Measurements from ENCODE around the gene ENSA. TPM values are rescaled to one million over a fixed set of nuclear protein-coding genes. Genes with fewer than 3 reads are reported as not detected.

The ENSA gene
- total RNA-seq, 1 experiment from 2014 or later = 212 TPM

DNA sequence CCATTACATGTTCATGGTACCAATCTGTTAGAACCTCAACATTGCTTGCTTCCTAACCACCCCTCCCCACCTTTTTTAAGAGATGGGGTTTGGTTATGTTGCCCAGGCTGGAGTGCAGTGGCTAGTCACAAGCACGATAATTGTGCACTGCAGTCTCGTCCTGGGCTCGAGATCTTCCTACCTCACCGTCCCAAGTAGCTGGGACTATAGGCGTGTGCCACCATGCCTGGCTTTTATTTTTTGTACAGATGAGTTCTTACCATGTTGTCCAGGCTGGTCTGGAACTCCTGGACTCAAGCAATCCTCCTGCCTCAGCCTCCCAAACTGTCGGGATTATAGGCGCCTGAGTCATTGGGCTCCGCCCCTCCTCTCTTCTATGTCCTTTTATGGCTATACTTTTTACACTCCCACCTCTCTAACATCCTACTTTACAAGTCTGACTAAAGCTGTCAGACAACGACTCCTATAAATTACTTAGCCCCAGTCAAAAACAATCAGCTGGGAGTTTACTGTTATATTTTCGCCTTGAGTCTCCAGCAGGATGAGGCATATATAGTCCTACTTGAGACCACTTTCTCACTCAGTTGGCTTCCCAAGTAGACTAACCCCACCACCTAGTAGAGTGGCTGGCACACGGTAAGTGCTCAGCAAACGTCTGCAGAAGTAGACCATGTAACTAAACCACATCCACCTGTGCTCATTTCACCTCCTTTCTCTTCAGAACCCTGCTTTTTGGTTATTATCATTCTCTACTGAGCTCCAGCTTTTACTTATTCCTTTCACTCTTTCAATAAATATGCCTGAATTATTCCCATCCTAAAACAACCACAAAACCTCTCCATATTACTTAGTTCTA lies 13.8 kb downstream of the ENSA start:
- DNase-seq = no peak
- peaks cover 14% of the 10 kb centered on the region in 2 experiments for H3K4me1 Mint-ChIP-seq
- no peak overlapping the region for H2AK5ac ChIP-seq (ENCODE audit: insufficient read length, low read length)
- no peak overlapping the region for H2BK20ac ChIP-seq (ENCODE audit: low read depth, low read length, poor library complexity, severe bottlenecking)
- no peak overlapping the region for H2BK5ac ChIP-seq (ENCODE audit: insufficient read length, low read length)
- H3K9ac ChIP-seq (ENCODE audit: extremely low read depth, insufficient read length, low read length) = no peak overlapping the region
- peaks cover 5% of the 10 kb centered on the region for H3K79me1 ChIP-seq (ENCODE audit: insufficient read depth, low read depth, low read length, poor library complexity, severe bottlenecking)
- no peak overlapping the region for H2AFZ ChIP-seq (ENCODE audit: low read length)
- no peak overlapping the region for H3K56ac ChIP-seq (ENCODE audit: insufficient read length, low read depth, low read length)
- H2BK15ac ChIP-seq (ENCODE audit: low read depth, low read length) = no peak overlapping the region
- H3K9me3 Mint-ChIP-seq = no peaks in the 10 kb centered on the region
- no peaks in the 10 kb centered on the region for H3K27me3 ChIP-seq (ENCODE audit: insufficient read depth, low read length)
- H3K14ac ChIP-seq (ENCODE audit: insufficient read depth, low read length) = no peak overlapping the region
- no CpG with 5 or more reads among the region's 12 CpGs for WGBS (ENCODE audit: extremely low coverage, insufficient read length, low lambda C conversion rate)
- no peak overlapping the region for H3K23ac ChIP-seq (ENCODE audit: insufficient read length, low read depth, low read length)
- H3K4me1 ChIP-seq (ENCODE audit: insufficient read depth, low read length) = no peaks in the 10 kb centered on the region; the same call in 1 of the 2 replicates
- no peak overlapping the region for H2BK120ac ChIP-seq (ENCODE audit: low read depth, low read length, poor library complexity, severe bottlenecking)
- H4K5ac ChIP-seq (ENCODE audit: insufficient read length, low read depth, low read length) = no peak overlapping the region
- TF ChIP-seq, protein P1, sequence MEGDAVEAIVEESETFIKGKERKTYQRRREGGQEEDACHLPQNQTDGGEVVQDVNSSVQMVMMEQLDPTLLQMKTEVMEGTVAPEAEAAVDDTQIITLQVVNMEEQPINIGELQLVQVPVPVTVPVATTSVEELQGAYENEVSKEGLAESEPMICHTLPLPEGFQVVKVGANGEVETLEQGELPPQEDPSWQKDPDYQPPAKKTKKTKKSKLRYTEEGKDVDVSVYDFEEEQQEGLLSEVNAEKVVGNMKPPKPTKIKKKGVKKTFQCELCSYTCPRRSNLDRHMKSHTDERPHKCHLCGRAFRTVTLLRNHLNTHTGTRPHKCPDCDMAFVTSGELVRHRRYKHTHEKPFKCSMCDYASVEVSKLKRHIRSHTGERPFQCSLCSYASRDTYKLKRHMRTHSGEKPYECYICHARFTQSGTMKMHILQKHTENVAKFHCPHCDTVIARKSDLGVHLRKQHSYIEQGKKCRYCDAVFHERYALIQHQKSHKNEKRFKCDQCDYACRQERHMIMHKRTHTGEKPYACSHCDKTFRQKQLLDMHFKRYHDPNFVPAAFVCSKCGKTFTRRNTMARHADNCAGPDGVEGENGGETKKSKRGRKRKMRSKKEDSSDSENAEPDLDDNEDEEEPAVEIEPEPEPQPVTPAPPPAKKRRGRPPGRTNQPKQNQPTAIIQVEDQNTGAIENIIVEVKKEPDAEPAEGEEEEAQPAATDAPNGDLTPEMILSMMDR (conservative IDR thresholded peaks at IDR 0.05) = no peak
- no peak overlapping the region for H4K8ac ChIP-seq (replicated peaks; ENCODE audit: insufficient read length, low read depth, low read length)
- H3K36me3 Mint-ChIP-seq (ENCODE audit: insufficient read depth in 1 of 3, low read depth in 3 of 3) = peaks cover 52 to 77% (median 63%) of the 10 kb centered on the region in 3 experiments; a peak in 6 of 7 replicates
- H3K27ac ChIP-seq (ENCODE audit: insufficient read length, low read depth, low read length) = no peak overlapping the region
- H3K27me3 Mint-ChIP-seq (ENCODE audit: low read depth) = no peaks in the 10 kb centered on the region; the same call in 1 of the 2 replicates
- H3K27ac Mint-ChIP-seq = peak overlapping the region in 2 of 3 experiments; percentile 45 to 79; a peak in 4 of 7 replicates
- no peak overlapping the region for H3K4me3 Mint-ChIP-seq
- H3T11ph ChIP-seq (ENCODE audit: low read length) = no peak overlapping the region
- H3K23me2 ChIP-seq (ENCODE audit: insufficient read length, low read depth, low read length, poor library complexity, severe bottlenecking) = no peaks in the 10 kb centered on the region
- no peak overlapping the region for H3K4me2 ChIP-seq (ENCODE audit: insufficient read depth, insufficient read length, low read length)
- no peak overlapping the region; the same call in 1 of the 2 replicates for H3K4ac ChIP-seq (ENCODE audit: low read depth, low read length)
- H3K79me2 ChIP-seq (ENCODE audit: insufficient read depth, low read length) = no peaks in the 10 kb centered on the region
- H2BK12ac ChIP-seq (ENCODE audit: insufficient read length, low read depth, low read length) = no peak overlapping the region
- H4K91ac ChIP-seq (ENCODE audit: insufficient read length, low read depth, low read length) = no peak overlapping the region
- no peak overlapping the region for H3K18ac ChIP-seq (ENCODE audit: insufficient read length, low read depth, low read length)
- no peaks in the 10 kb centered on the region for H4K20me1 ChIP-seq (ENCODE audit: control insufficient read depth, insufficient read depth, insufficient read length)
- H3K9me3 ChIP-seq (ENCODE audit: control insufficient read depth, low read depth, low read length) = no peaks in the 10 kb centered on the region
